ENCODE data around the gene ZSWIM5.

DNA sequence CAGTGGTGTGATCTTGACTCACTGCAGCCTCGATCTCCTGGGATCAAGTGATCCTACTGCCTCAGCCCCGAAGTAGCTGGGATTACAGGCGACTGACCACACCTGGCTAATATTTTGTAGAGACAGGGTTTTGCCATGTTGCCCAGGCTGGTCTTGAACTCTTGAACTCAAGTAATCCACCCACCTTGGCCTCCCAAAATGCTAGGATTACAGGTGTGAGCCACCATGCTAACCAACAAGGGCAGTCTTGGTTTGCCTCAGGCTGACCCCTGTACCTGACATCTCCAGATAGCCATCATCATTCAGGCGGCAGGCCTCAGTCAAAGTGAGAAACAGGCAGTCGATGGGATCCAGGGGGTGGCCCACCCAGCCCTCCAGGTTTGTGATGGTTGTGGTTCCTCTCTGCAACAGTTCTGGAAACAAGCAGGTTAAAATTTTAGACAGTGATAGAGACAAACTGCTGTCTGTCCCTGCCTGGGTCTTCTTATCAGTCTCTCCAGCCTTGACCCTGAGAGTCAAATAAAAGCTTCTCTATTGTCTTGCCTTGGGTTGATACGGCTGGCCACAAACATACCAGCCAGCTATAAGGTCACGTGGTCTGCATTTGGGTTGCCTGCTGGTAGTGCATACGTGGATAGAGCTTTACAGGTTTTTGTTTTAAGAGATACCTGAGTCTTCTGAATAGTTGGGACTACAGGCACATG, 167.6 kb downstream of the ZSWIM5 start:
- TF ChIP-seq EZH2 (IDR thresholded peaks at IDR 0.05; ENCODE audit: low read length, unreplicated experiment) = no peak
- TF ChIP-seq, protein P1, sequence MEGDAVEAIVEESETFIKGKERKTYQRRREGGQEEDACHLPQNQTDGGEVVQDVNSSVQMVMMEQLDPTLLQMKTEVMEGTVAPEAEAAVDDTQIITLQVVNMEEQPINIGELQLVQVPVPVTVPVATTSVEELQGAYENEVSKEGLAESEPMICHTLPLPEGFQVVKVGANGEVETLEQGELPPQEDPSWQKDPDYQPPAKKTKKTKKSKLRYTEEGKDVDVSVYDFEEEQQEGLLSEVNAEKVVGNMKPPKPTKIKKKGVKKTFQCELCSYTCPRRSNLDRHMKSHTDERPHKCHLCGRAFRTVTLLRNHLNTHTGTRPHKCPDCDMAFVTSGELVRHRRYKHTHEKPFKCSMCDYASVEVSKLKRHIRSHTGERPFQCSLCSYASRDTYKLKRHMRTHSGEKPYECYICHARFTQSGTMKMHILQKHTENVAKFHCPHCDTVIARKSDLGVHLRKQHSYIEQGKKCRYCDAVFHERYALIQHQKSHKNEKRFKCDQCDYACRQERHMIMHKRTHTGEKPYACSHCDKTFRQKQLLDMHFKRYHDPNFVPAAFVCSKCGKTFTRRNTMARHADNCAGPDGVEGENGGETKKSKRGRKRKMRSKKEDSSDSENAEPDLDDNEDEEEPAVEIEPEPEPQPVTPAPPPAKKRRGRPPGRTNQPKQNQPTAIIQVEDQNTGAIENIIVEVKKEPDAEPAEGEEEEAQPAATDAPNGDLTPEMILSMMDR (conservative IDR thresholded peaks at IDR 0.05; ENCODE audit: low read depth, low read length) = no peak

Data from PC-3 (cell line).